ENCODE measurements around the gene PTPN6. TPM values are rescaled to one million over a fixed set of nuclear protein-coding genes. Genes with fewer than 3 reads are reported as not detected.

The PTPN6 gene
- total and polyA plus RNA-seq, 2 of the 13 experiments (the other 11 are each of a cell fraction or from before 2014, with no cell fraction given) = 10.5 to 10.6 TPM

- TF ChIP-seq MEF2D (CRISPR knock-in tag; IDR thresholded peaks at IDR 0.05) (peak; percentile 43; the same call in 1 of the 2 replicates), ZNF367 (CRISPR knock-in tag; IDR thresholded peaks at IDR 0.05; ENCODE audit: borderline replicate concordance) (no peak), ZNF224 (CRISPR knock-in tag; IDR thresholded peaks at IDR 0.05) (peak; percentile 83), NR2C2 (CRISPR knock-in tag; IDR thresholded peaks at IDR 0.05; ENCODE audit: borderline replicate concordance) (peak; percentile 74; the same call in 1 of the 2 replicates), ZNF788 (CRISPR knock-in tag; IDR thresholded peaks at IDR 0.05; ENCODE audit: borderline replicate concordance) (peak; percentile 95; the same call in 1 of the 2 replicates), ZBED4 (CRISPR knock-in tag; IDR thresholded peaks at IDR 0.05; ENCODE audit: borderline replicate concordance) (peak; percentile 73; the same call in 1 of the 2 replicates), NR2F2 (IDR thresholded peaks at IDR 0.05; ENCODE audit: borderline replicate concordance, low read depth) (peak; percentile 46; the same call in 1 of the 2 replicates), ZNF781 (CRISPR knock-in tag; IDR thresholded peaks at IDR 0.05; ENCODE audit: borderline replicate concordance, not compliant biosample characterization) (no peak), GMEB1 (CRISPR knock-in tag; IDR thresholded peaks at IDR 0.05; ENCODE audit: borderline replicate concordance) (peak; percentile 98), RXRB (CRISPR knock-in tag; IDR thresholded peaks at IDR 0.05; ENCODE audit: borderline replicate concordance) (peak; percentile 69; the same call in 1 of the 2 replicates), PITX1 (CRISPR knock-in tag; IDR thresholded peaks at IDR 0.05) (peak; percentile 54; the same call in 1 of the 2 replicates), CSRNP1 (CRISPR knock-in tag; IDR thresholded peaks at IDR 0.05) (peak; percentile 92), RARA (CRISPR knock-in tag; IDR thresholded peaks at IDR 0.05) (no peak; the same call in 1 of the 2 replicates), ZNF687 (CRISPR knock-in tag; IDR thresholded peaks at IDR 0.05) (peak; percentile 96), DPF2 (CRISPR knock-in tag; IDR thresholded peaks at IDR 0.05; ENCODE audit: borderline replicate concordance, low read depth) (no peak)
These were observed 13.4 kb upstream of the PTPN6 start (continued) for GRCh38 chr12:6937481-6938352.
